ENCODE measurements around the gene HIVEP3. TPM values are rescaled to one million over a fixed set of nuclear protein-coding genes. Genes with fewer than 3 reads are reported as not detected.

The HIVEP3 gene
- total RNA-seq, 1 experiment from 2014 or later: 1.4 TPM

DNA sequence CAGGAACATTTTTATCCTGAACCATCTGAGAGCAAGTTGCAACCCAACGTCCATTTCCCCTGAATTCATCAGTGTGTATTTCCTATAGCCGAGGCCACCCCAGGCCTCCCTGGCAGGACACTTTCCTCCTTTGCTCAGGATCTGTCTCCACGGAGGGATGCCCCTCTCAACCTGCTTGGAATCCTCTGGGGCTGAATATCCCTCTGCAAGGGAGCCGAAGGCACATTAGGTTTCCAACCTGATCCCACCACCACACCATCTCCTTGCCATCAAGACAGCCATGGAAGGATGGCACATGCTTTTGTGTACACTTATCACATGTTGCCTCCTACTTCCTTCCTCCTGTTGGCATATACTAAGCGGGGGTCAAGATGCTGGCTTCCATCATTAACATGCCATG is 359.4 kb downstream of the HIVEP3 start:
- H3K79me2 ChIP-seq (ENCODE audit: insufficient read depth, low read length): no peaks in the 10 kb centered on the region
- Mint-ChIP-seq H3K36me3 (ENCODE audit: insufficient read depth in 1 of 3, low read depth in 3 of 3) (peaks cover 6 to 13% (median 7%) of the 10 kb centered on the region in 3 experiments; a peak in 6 of 7 replicates), H3K9me3 (peaks cover 11 to 16% of the 10 kb centered on the region in 2 experiments), H3K27me3 (ENCODE audit: low read depth) (peaks cover 36% of the 10 kb centered on the region), H3K27ac (no peak overlapping the region; a peak in 1 of 7 replicates), H3K4me1 (peaks cover 0 to 8% of the 10 kb centered on the region in 2 experiments; a peak in 3 of 4 replicates), H3K4me3 (no peak overlapping the region)
- no peak overlapping the region for H2BK5ac ChIP-seq (ENCODE audit: insufficient read length, low read length)
- no peak overlapping the region for H4K8ac ChIP-seq (replicated peaks; ENCODE audit: insufficient read length, low read depth, low read length)
- no peak overlapping the region for H2BK15ac ChIP-seq (ENCODE audit: low read depth, low read length)
- H3K4ac ChIP-seq (ENCODE audit: low read depth, low read length): no peak overlapping the region
- H3K56ac ChIP-seq (ENCODE audit: insufficient read length, low read depth, low read length): no peak overlapping the region
- TF ChIP-seq, protein P1, sequence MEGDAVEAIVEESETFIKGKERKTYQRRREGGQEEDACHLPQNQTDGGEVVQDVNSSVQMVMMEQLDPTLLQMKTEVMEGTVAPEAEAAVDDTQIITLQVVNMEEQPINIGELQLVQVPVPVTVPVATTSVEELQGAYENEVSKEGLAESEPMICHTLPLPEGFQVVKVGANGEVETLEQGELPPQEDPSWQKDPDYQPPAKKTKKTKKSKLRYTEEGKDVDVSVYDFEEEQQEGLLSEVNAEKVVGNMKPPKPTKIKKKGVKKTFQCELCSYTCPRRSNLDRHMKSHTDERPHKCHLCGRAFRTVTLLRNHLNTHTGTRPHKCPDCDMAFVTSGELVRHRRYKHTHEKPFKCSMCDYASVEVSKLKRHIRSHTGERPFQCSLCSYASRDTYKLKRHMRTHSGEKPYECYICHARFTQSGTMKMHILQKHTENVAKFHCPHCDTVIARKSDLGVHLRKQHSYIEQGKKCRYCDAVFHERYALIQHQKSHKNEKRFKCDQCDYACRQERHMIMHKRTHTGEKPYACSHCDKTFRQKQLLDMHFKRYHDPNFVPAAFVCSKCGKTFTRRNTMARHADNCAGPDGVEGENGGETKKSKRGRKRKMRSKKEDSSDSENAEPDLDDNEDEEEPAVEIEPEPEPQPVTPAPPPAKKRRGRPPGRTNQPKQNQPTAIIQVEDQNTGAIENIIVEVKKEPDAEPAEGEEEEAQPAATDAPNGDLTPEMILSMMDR (conservative IDR thresholded peaks at IDR 0.05): no peak
- H3K79me1 ChIP-seq (ENCODE audit: insufficient read depth, low read depth, low read length, poor library complexity, severe bottlenecking): no peaks in the 10 kb centered on the region
- H2BK12ac ChIP-seq (ENCODE audit: insufficient read length, low read depth, low read length): no peak overlapping the region
- no peaks in the 10 kb centered on the region for H3K4me1 ChIP-seq (ENCODE audit: insufficient read depth, low read length)
- no peak overlapping the region for H2BK120ac ChIP-seq (ENCODE audit: low read depth, low read length, poor library complexity, severe bottlenecking)
- H4K5ac ChIP-seq (ENCODE audit: insufficient read length, low read depth, low read length): no peak overlapping the region
- H3K4me2 ChIP-seq (ENCODE audit: insufficient read depth, insufficient read length, low read length): no peak overlapping the region
- no peak overlapping the region for H2AFZ ChIP-seq (ENCODE audit: low read length)
- H4K91ac ChIP-seq (ENCODE audit: insufficient read length, low read depth, low read length): no peak overlapping the region
- WGBS (ENCODE audit: extremely low coverage, insufficient read length, low lambda C conversion rate): no CpG with 5 or more reads among the region's 5 CpGs
- no peak overlapping the region for H3K9ac ChIP-seq (ENCODE audit: extremely low read depth, insufficient read length, low read length)
- H3K23me2 ChIP-seq (ENCODE audit: insufficient read length, low read depth, low read length, poor library complexity, severe bottlenecking): no peaks in the 10 kb centered on the region
- no peak overlapping the region for H2BK20ac ChIP-seq (ENCODE audit: low read depth, low read length, poor library complexity, severe bottlenecking)
- H3K23ac ChIP-seq (ENCODE audit: insufficient read length, low read depth, low read length): no peak overlapping the region
- DNase-seq: no peak
- H3K14ac ChIP-seq (ENCODE audit: insufficient read depth, low read length): no peak overlapping the region
- H3K27ac ChIP-seq (ENCODE audit: insufficient read length, low read depth, low read length): no peak overlapping the region
- H2AK5ac ChIP-seq (ENCODE audit: insufficient read length, low read length): no peak overlapping the region
- no peaks in the 10 kb centered on the region for H4K20me1 ChIP-seq (ENCODE audit: control insufficient read depth, insufficient read depth, insufficient read length)
- no peak overlapping the region for H3T11ph ChIP-seq (ENCODE audit: low read length)
- H3K18ac ChIP-seq (ENCODE audit: insufficient read length, low read depth, low read length): no peak overlapping the region
- H3K27me3 ChIP-seq (ENCODE audit: insufficient read depth, low read length): no peaks in the 10 kb centered on the region
- no peaks in the 10 kb centered on the region for H3K9me3 ChIP-seq (ENCODE audit: control insufficient read depth, low read depth, low read length)

Data from H9 (cell line).